Activated CD8-positive, alpha-beta T cell treated with anti-CD3 and anti-CD28 coated beads for 36 hours (primary cell): ENCODE results near the gene KLHL29. TPM values are rescaled to one million over a fixed set of nuclear protein-coding genes. Genes with fewer than 3 reads are reported as not detected.

ENCODE experiments used
- ATAC-seq: fragments of 200-7000 bp; cut with Tn5 transposase; one replicate; pipeline ENCODE4 v1.10.0; 2021; ENCODE audit warnings: mild to moderate bottlenecking, moderate library complexity
- CTCF ChIA-PET: fragments of 350-600 bp; sonication (Branson Sonifier 250); formaldehyde crosslinking; loops from one replicate; lab custom pipeline; 2021; ENCODE audit warnings: antibody characterized with exemption; lab: Charles Lee
- POLR2A ChIA-PET: fragments of 350-600 bp; sonication (Branson Sonifier 250); formaldehyde crosslinking; loops from one replicate; lab custom pipeline; 2021; ENCODE audit warnings: antibody characterized with exemption; lab: Charles Lee
- DNase-seq: peaks from one replicate; pipeline ENCODE4 v3.0.0-alpha.2; 2020
- H3K27ac Mint-ChIP-seq: one replicate; pipeline ENCODE4 v1.8.0; 2021; ENCODE audit warnings: mild to moderate bottlenecking, mixed read lengths
- H3K27me3 Mint-ChIP-seq: one replicate; pipeline ENCODE4 v1.8.0; 2021; ENCODE audit warnings: mixed read lengths
- H3K36me3 Mint-ChIP-seq: one replicate; pipeline ENCODE4 v1.8.0; 2021; ENCODE audit warnings: low read depth, mixed read lengths
- H3K4me1 Mint-ChIP-seq: one replicate; pipeline ENCODE4 v1.8.0; 2021; ENCODE audit warnings: low read depth, mixed read lengths
- H3K4me3 Mint-ChIP-seq: one replicate; pipeline ENCODE4 v1.8.0; 2021; ENCODE audit warnings: mild to moderate bottlenecking, moderate library complexity, mixed read lengths
- H3K9me3 Mint-ChIP-seq: one replicate; pipeline ENCODE4 v1.8.0; 2021; ENCODE audit warnings: mixed read lengths
- CTCF ChIP-seq: fragments of 200-600 bp; IDR thresholded peaks from one replicate; pipeline ENCODE4 v1.8.0; 2022; ENCODE audit warnings: antibody characterized with exemption, mild to moderate bottlenecking
- intact Hi-C: fragments of 100-400 bp; cut with micrococcal nuclease; formaldehyde crosslinking; loops from one replicate; pipeline ENCODE4 v1.10.0; 2022
- total RNA-seq, 2 experiments: library from RNA; stranded (reverse); gene quantifications; one replicate each; pipeline ENCODE4 v1.2.3, GENCODE V29; 2021

KLHL29 gene
- total RNA-seq, 2 experiments from 2014 or later, result 1.0 to 1.2 TPM

GRCh38 chr2:23487735-23488492, 102.9 kb downstream of the KLHL29 start:
- ChIA-PET POLR2A (no interaction called here), CTCF (no interaction called here)
- no peaks in the 10 kb centered on the region for H3K36me3 Mint-ChIP-seq
- H3K4me1 Mint-ChIP-seq, result peaks cover 36% of the 10 kb centered on the region
- peaks cover 17% of the 10 kb centered on the region for H3K27me3 Mint-ChIP-seq
- TF ChIP-seq CTCF, result no peak
- DNase-seq (peak; percentile 48), ATAC-seq (no peak)
- peak overlapping the region; percentile 57 for H3K27ac Mint-ChIP-seq
- intact Hi-C loops, result no loop called here
- H3K9me3 Mint-ChIP-seq, result no peaks in the 10 kb centered on the region
- no peak overlapping the region for H3K4me3 Mint-ChIP-seq

GRCh38 chr2:23488584-23488983, 103.6 kb downstream of the KLHL29 start:
- no peak for TF ChIP-seq CTCF
- no peaks in the 10 kb centered on the region for H3K9me3 Mint-ChIP-seq
- H3K4me3 Mint-ChIP-seq, result no peak overlapping the region
- no peaks in the 10 kb centered on the region for H3K36me3 Mint-ChIP-seq
- ATAC-seq (no peak), DNase-seq (no peak)
- H3K27ac Mint-ChIP-seq, result peak overlapping the region; percentile 57
- ChIA-PET POLR2A (no interaction called here), CTCF (no interaction called here)
- H3K4me1 Mint-ChIP-seq, result peaks cover 36% of the 10 kb centered on the region
- intact Hi-C loops, result no loop called here
- H3K27me3 Mint-ChIP-seq, result peaks cover 19% of the 10 kb centered on the region

- ATAC-seq (peak; percentile 64), DNase-seq (peak; percentile 81)
- H3K27me3 Mint-ChIP-seq, result peaks cover 18% of the 10 kb centered on the region
- H3K27ac Mint-ChIP-seq, result peak overlapping the region; percentile 59
- peaks cover 36% of the 10 kb centered on the region for H3K4me1 Mint-ChIP-seq
- no peak for TF ChIP-seq CTCF
- POLR2A ChIA-PET, result no interaction called here
- H3K9me3 Mint-ChIP-seq, result no peaks in the 10 kb centered on the region
- H3K36me3 Mint-ChIP-seq, result no peaks in the 10 kb centered on the region
- CTCF ChIA-PET, result no interaction called here
- intact Hi-C loops, result no loop called here
- peak overlapping the region; percentile 1 for H3K4me3 Mint-ChIP-seq
Measured at GRCh38 chr2:23489471-23490322, 104.7 kb downstream of the KLHL29 start.

- H3K4me3 Mint-ChIP-seq, result no peak overlapping the region
- ChIA-PET POLR2A (no interaction called here), CTCF (interaction anchor here (1.1 kb wide), 1 partner anchor 13 kb away, joined by 3 read pairs; no protein-coding TSS in a partner anchor)
- no peaks in the 10 kb centered on the region for H3K9me3 Mint-ChIP-seq
- no peak for ATAC-seq
- intact Hi-C loops, result no loop called here
- H3K27ac Mint-ChIP-seq, result no peak overlapping the region
- H3K27me3 Mint-ChIP-seq, result peaks cover 16% of the 10 kb centered on the region
- no peak for DNase-seq
- H3K4me1 Mint-ChIP-seq, result peaks cover 46% of the 10 kb centered on the region
- H3K36me3 Mint-ChIP-seq, result no peaks in the 10 kb centered on the region
- TF ChIP-seq CTCF, result no peak
Measured at GRCh38 chr2:23491591-23492336, 106.8 kb downstream of the KLHL29 start.
